OCI-LY1 (cell line): ENCODE data around the gene GGT5.

ENCODE experiments used
- EZH2 ChIP-seq: fragments of 200-600 bp; sonication (generic), shearing (Covaris generic); IDR thresholded peaks from 2 replicates; pipeline ENCODE4 v1.8.0; 2017; ENCODE audit warnings: borderline replicate concordance, mixed run types, mild to moderate bottlenecking, antibody characterized with exemption, low read length, moderate library complexity, mixed read lengths
- TF ChIP-seq, protein P1 (sequence below): fragments of 200-600 bp; sonication (generic), shearing (Covaris generic); IDR thresholded peaks from 2 replicates; pipeline ENCODE4 v1.5.1; 2017; ENCODE audit warnings: mild to moderate bottlenecking, antibody characterized with exemption, low read length, moderate library complexity, mixed read lengths

DNA sequence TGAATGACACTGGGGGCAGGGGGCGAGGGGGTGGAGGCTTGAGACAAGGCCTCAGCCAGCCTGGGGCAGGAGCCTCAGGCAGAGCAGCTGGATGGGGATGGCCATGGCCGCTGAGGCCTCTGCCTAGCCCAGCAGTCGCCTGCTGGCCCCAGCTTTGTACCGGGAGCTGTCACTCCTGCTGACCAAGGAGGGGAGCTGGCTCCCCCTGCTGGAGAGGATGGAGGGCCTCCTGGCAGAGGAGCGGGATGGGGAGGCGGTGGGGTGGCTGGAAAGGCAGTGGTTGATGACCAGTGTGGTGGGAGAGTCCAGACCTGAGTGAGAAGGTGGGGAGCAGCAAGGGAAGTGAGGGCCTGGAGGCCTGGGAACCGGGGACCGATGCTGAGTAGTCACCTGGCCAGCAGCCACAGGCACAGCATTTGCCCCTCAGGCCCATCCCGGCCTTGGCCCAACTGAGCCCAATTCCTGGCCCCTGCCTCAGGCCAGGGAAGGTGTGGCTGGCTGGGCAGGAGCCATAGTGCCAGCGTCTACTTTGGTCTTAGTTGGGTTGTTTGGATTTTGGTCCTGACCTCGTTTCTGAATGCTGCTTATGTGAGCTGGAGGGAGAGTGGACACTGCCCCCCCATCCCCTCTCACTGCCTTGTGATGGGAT is 69.6 kb downstream of the GGT5 start:
- no peak for TF ChIP-seq EZH2
- TF ChIP-seq, protein P1, sequence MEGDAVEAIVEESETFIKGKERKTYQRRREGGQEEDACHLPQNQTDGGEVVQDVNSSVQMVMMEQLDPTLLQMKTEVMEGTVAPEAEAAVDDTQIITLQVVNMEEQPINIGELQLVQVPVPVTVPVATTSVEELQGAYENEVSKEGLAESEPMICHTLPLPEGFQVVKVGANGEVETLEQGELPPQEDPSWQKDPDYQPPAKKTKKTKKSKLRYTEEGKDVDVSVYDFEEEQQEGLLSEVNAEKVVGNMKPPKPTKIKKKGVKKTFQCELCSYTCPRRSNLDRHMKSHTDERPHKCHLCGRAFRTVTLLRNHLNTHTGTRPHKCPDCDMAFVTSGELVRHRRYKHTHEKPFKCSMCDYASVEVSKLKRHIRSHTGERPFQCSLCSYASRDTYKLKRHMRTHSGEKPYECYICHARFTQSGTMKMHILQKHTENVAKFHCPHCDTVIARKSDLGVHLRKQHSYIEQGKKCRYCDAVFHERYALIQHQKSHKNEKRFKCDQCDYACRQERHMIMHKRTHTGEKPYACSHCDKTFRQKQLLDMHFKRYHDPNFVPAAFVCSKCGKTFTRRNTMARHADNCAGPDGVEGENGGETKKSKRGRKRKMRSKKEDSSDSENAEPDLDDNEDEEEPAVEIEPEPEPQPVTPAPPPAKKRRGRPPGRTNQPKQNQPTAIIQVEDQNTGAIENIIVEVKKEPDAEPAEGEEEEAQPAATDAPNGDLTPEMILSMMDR: peak; percentile 81
